Activated T-helper 17 cell treated with anti-CD3 and anti-CD28 coated beads, Interleukin-2, amount 50 U/mL, for 72 hours (primary cell): ENCODE data around the gene BAHCC1. TPM values are rescaled to one million over a fixed set of nuclear protein-coding genes. Genes with fewer than 3 reads are reported as not detected.

Source experiments
- ATAC-seq: fragments of 150-1000 bp; cut with Tn5 transposase; replicated peaks from 2 replicates; pipeline ENCODE4 v1.10.0; 2021; ENCODE audit warnings: mild to moderate bottlenecking, moderate library complexity
- H3K27ac Mint-ChIP-seq: one replicate; pipeline ENCODE4 v1.8.0; 2022; ENCODE audit warnings: mixed read lengths
- H3K27me3 Mint-ChIP-seq: one replicate; pipeline ENCODE4 v1.8.0; 2022; ENCODE audit warnings: mixed read lengths
- H3K36me3 Mint-ChIP-seq: one replicate; pipeline ENCODE4 v1.8.0; 2022; ENCODE audit warnings: low read depth, mild to moderate bottlenecking, mixed read lengths
- H3K4me1 Mint-ChIP-seq: one replicate; pipeline ENCODE4 v1.8.0; 2022; ENCODE audit warnings: mixed read lengths
- H3K4me3 Mint-ChIP-seq: one replicate; pipeline ENCODE4 v1.8.0; 2022; ENCODE audit warnings: mild to moderate bottlenecking, mixed read lengths
- H3K9me3 Mint-ChIP-seq: one replicate; pipeline ENCODE4 v1.8.0; 2022; ENCODE audit warnings: mixed read lengths
- total RNA-seq, 2 donors: library from RNA; stranded (reverse); gene quantifications; one replicate each; pipeline ENCODE4 v1.2.3, GENCODE V29; 2022

BAHCC1 gene
- total RNA-seq, 2 donors from 2014 or later: 0.26 TPM; not detected in 1

DNA sequence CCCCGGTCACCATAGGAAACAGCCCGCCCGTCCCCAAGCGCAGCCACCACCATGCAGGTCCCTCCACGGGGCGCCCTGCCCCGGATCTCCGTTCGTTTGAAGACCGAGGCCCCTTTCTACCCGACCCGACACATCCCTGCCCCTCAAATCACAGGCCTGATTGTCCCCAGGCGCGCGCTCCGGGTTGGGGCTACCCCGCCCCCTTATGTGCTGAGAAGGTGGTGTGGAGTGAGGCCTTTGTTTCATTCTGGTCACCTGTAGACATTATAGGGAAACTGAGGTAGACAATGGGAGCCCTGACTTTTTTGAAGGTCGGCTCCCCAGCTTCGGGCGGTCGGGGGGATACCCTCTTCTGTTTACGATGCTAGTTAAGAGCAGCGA is 118.1 kb downstream of the BAHCC1 start:
- Mint-ChIP-seq H3K36me3 (peaks cover 48% of the 10 kb centered on the region), H3K4me3 (peak overlapping the region; percentile 88), H3K4me1 (peaks cover 9% of the 10 kb centered on the region), H3K9me3 (no peaks in the 10 kb centered on the region), H3K27ac (peak overlapping the region; percentile 85), H3K27me3 (no peaks in the 10 kb centered on the region)
- ATAC-seq: peak; percentile 34

DNA sequence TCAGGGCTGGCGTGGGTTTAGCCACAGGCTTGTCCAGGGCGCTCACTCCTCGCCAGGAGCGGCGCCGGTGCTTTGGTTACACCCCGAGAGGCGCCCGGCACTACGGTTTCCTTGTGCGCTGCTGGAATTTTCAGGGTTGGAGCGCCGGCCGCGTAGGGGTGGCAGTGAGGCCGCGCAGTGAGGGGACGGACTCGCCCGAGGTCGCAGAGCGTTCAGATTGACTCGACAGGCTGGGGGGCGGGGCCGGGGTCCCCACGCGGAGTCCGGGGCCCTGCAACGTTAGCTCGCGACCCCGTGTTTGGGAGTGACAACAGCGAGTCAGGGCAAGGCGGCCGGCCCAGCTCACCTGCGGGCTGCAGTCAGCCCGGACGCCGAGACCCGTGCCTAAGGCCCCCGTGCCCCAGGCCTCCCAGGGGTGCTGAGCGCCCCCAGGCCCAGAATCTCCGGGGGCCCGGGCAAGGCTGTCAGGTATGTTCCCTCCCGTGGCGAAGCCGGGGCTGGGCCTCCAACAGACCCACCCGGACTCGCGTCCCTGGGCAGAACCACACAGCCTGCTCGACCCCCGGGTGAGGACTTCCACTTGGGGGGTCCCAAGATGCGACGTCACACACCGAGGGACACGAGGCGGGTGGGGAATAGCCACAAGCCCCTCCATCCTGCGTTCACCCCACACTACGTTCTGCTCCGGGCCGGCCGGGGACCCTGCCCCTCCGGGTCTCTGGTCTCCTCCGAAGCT is 118.7 kb downstream of the BAHCC1 start:
- Mint-ChIP-seq H3K27ac (peak overlapping the region; percentile 85), H3K36me3 (peaks cover 42% of the 10 kb centered on the region), H3K4me3 (peak overlapping the region; percentile 88), H3K27me3 (no peaks in the 10 kb centered on the region), H3K4me1 (peaks cover 7% of the 10 kb centered on the region), H3K9me3 (no peaks in the 10 kb centered on the region)
- ATAC-seq: peak; percentile 12

- peak overlapping the region; percentile 88 for H3K4me3 Mint-ChIP-seq
Observed at GRCh38 chr17:81514489-81514738, 119.2 kb downstream of the BAHCC1 start.

GRCh38 chr17:81514739-81515529 is 119.7 kb downstream of the BAHCC1 start:
- H3K4me3 Mint-ChIP-seq: peak overlapping the region; percentile 88
- ATAC-seq: peak; percentile 44
- H3K36me3 Mint-ChIP-seq: peaks cover 32% of the 10 kb centered on the region
- H3K9me3 Mint-ChIP-seq: no peaks in the 10 kb centered on the region
- no peaks in the 10 kb centered on the region for H3K27me3 Mint-ChIP-seq
- no peaks in the 10 kb centered on the region for H3K4me1 Mint-ChIP-seq
- peak overlapping the region; percentile 75 for H3K27ac Mint-ChIP-seq

More at GRCh38 chr17:81514489-81514738, 119.2 kb downstream of the BAHCC1 start:
- ATAC-seq: no peak
- Mint-ChIP-seq H3K27ac (no peak overlapping the region), H3K36me3 (peaks cover 37% of the 10 kb centered on the region), H3K4me1 (peaks cover 2% of the 10 kb centered on the region), H3K27me3 (no peaks in the 10 kb centered on the region), H3K9me3 (no peaks in the 10 kb centered on the region)

DNA sequence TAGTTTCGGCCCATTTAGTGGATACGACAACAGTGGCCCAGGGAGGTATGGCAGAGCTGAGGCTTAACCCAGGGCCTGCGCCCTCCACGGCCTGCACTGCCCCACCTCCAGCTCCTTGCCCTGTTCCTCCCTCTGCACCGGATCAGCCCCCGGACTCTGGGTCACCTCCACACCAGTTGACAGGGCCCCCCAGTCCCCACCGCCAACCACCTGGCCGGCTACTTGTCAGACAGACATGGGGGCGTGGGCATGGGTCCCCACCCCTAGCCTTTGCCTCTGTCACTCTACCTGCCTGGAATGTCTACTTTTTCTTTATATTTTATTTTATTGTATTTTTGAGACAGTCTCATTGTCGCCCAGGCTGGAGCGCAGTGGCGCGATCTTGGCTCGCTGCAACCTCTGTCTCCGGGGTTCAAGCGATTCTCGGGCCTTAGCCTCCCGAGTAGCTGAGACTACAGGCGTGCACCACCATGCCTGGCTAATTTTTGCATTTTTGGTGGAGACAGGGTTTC is 120.3 kb downstream of the BAHCC1 start:
- no peak for ATAC-seq
- H3K36me3 Mint-ChIP-seq: peaks cover 26% of the 10 kb centered on the region
- no peaks in the 10 kb centered on the region for H3K27me3 Mint-ChIP-seq
- peaks cover 2% of the 10 kb centered on the region for H3K4me1 Mint-ChIP-seq
- H3K27ac Mint-ChIP-seq: peak overlapping the region; percentile 75
- H3K9me3 Mint-ChIP-seq: no peaks in the 10 kb centered on the region
- H3K4me3 Mint-ChIP-seq: peak overlapping the region; percentile 86

Other genes starting within 250 kb of the BAHCC1 start
- gene PVALEF, start 229.9 kb upstream of the BAHCC1 start, total RNA-seq: not detected
- gene AATK, start 229.2 kb upstream of the BAHCC1 start, total RNA-seq: 1 to 10 TPM; 1.2 to 2.4 TPM
- gene CEP131, start 172.5 kb upstream of the BAHCC1 start, total RNA-seq: 10 to 100 TPM in 1 of 2 donors, 1 to 10 TPM in 1; 8.4 to 10.4 TPM
- gene TEPSIN, start 156.4 kb upstream of the BAHCC1 start, total RNA-seq: 10 to 100 TPM; 26.3 to 35.0 TPM
- gene NDUFAF8, start 156.1 kb upstream of the BAHCC1 start, total RNA-seq: 10 to 100 TPM; 33.4 to 68.0 TPM
- gene SLC38A10, start 100.2 kb upstream of the BAHCC1 start, total RNA-seq: 10 to 100 TPM; 58.4 to 71.2 TPM
- gene ACTG1, start 117.3 kb downstream of the BAHCC1 start, total RNA-seq: 1,000 to 10,000 TPM; 4,457 to 7,394 TPM
- under 1 TPM; 0.43 to 0.93 TPM for gene FSCN2, start 132.9 kb downstream of the BAHCC1 start, total RNA-seq
- 10 to 100 TPM; 26.9 to 38.6 TPM for gene FAAP100, start 156.9 kb downstream of the BAHCC1 start, total RNA-seq
- 100 to 1,000 TPM; 101 to 103 TPM for gene NPLOC4, start 241.7 kb downstream of the BAHCC1 start, total RNA-seq
- gene TSPAN10, start 241.7 kb downstream of the BAHCC1 start, total RNA-seq: 1 to 10 TPM in 1 of 2 donors, under 1 TPM in 1; 0.30 to 1.4 TPM